CD8-positive, alpha-beta memory T cell (primary cell): ENCODE measurements around the gene MIOX. TPM values are rescaled to one million over a fixed set of nuclear protein-coding genes. Genes with fewer than 3 reads are reported as not detected.

Experiments used
- CTCF ChIA-PET: fragments of 350-600 bp; sonication (Branson Sonifier 250); formaldehyde crosslinking; loops from one replicate; lab custom pipeline; 2021; ENCODE audit warnings: antibody characterized with exemption; lab: Charles Lee
- POLR2A ChIA-PET: fragments of 350-600 bp; sonication (Branson Sonifier 250); formaldehyde crosslinking; loops from one replicate; lab custom pipeline; 2021; ENCODE audit warnings: antibody characterized with exemption; lab: Charles Lee
- DNase-seq, 5 donors: peaks; one replicate each; pipeline versions ENCODE4 v3.0.0 to v3.0.0-alpha.2; 2020 to 2022; ENCODE audit warnings: mixed read lengths in 1 of 5
- H3K27ac ChIP-seq: one replicate; pipeline ENCODE4 v1.7.0; 2013; ENCODE audit warnings: low read depth, mild to moderate bottlenecking, low read length, moderate library complexity
- H3K27me3 ChIP-seq: 2 replicates; pipeline ENCODE4 v1.7.0; 2013; ENCODE audit warnings: low read length, mild to moderate bottlenecking; ENCODE audit not compliant: insufficient read depth, poor library complexity, severe bottlenecking
- H3K36me3 ChIP-seq: 2 replicates; pipeline ENCODE4 v1.7.0; 2013; ENCODE audit warnings: mild to moderate bottlenecking, low read length, moderate library complexity; ENCODE audit not compliant: insufficient read depth
- H3K4me1 ChIP-seq: 2 replicates; pipeline ENCODE4 v1.7.0; 2013; ENCODE audit warnings: mild to moderate bottlenecking, low read length, moderate library complexity; ENCODE audit not compliant: insufficient read depth
- H3K4me3 ChIP-seq: 2 replicates; pipeline ENCODE4 v1.7.0; 2013; ENCODE audit warnings: mild to moderate bottlenecking, low read length
- H3K9me3 ChIP-seq: 2 replicates; pipeline ENCODE4 v1.7.0; 2013; ENCODE audit warnings: mild to moderate bottlenecking, low read length
- H3K27ac Mint-ChIP-seq, 8 donors: one replicate each; pipeline ENCODE4 v1.8.0; 2020 to 2021; ENCODE audit warnings: mixed read lengths in 8 of 8, mild to moderate bottlenecking in 6 of 8, inconsistent platforms in 3 of 8, moderate library complexity in 3 of 8
- H3K27me3 Mint-ChIP-seq, 2 donors: one replicate each; pipeline ENCODE4 v1.8.0; 2020 to 2021; ENCODE audit warnings: mixed read lengths in 2 of 2, mild to moderate bottlenecking in 1 of 2, moderate library complexity in 1 of 2
- H3K36me3 Mint-ChIP-seq, 3 donors: one replicate each; pipeline ENCODE4 v1.8.0; 2020 to 2021; ENCODE audit warnings: mixed read lengths in 3 of 3, inconsistent platforms in 1 of 3, mild to moderate bottlenecking in 1 of 3
- H3K4me1 Mint-ChIP-seq, 3 donors: one replicate each; pipeline ENCODE4 v1.8.0; 2020 to 2021; ENCODE audit warnings: mixed read lengths in 3 of 3, inconsistent platforms in 1 of 3, mild to moderate bottlenecking in 1 of 3
- H3K4me3 Mint-ChIP-seq, 7 donors: one replicate each; pipeline ENCODE4 v1.8.0; 2020 to 2021; ENCODE audit warnings: mixed read lengths in 7 of 7, mild to moderate bottlenecking in 6 of 7, moderate library complexity in 4 of 7, inconsistent platforms in 2 of 7
- H3K9me3 Mint-ChIP-seq, 5 donors: one replicate each; pipeline ENCODE4 v1.8.0; 2020 to 2022; ENCODE audit warnings: mixed read lengths in 5 of 5, mild to moderate bottlenecking in 3 of 5, moderate library complexity in 2 of 5, inconsistent platforms in 1 of 5
- polyA plus RNA-seq: library from polyadenylated mRNA; unstranded; fragments of 300-500 nt; fragmentation: Illumina TruSeq; gene quantifications from one replicate; pipeline ENCODE4 v1.2.3, GENCODE V29; 2021
- total RNA-seq, 2 experiments: library from RNA; stranded (reverse); gene quantifications; one replicate each; pipeline ENCODE4 v1.2.3, GENCODE V29; 2021

The MIOX gene
- total and polyA plus RNA-seq, 3 experiments from 2014 or later, result 0.31 TPM; not detected in 2

DNA sequence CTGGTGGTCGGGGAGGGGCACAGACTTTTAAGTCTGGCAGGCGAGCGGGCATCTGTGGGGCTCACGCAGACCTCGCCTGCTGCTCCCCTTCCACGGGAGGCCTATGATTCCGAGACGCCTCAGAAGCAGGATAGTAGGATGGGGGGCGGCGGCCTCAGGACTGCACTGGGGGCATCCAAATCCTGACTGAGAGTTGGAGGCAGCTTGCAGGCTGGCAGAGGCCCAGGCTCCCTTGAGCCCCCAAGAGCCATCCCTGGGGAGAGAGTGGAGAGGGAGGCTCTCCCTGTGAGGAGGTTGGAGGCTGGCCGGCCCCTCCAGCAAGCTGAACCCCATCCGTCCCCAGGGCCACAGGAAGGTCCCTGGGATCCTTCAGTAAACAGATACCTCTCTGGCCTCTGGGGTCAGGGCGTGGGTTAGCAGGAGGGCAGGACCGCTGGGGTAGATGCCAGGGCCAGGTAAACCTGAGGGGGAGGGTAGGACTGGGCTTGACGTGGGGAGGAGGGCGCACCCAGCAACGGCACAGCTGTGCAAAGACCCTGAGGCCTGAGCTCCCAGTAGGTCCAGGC is 45.1 kb upstream of the MIOX start:
- H3K27ac ChIP-seq, result no peak overlapping the region
- Mint-ChIP-seq H3K4me3 (no peak overlapping the region), H3K9me3 (no peaks in the 10 kb centered on the region), H3K36me3 (peaks cover 0 to 65% (median 2%) of the 10 kb centered on the region in 3 donors), H3K4me1 (peaks cover 21 to 34% (median 22%) of the 10 kb centered on the region in 3 donors), H3K27ac (peak overlapping the region in 1 of 8 donors; percentile 2), H3K27me3 (no peaks in the 10 kb centered on the region)
- H3K27me3 ChIP-seq, result no peaks in the 10 kb centered on the region
- H3K4me3 ChIP-seq, result no peak overlapping the region
- CTCF ChIA-PET, result interaction anchor here (2.2 to 3.1 kb wide), 2 partner anchors 31 to 57 kb away, joined by 6 to 11 read pairs; no protein-coding TSS in a partner anchor
- peaks cover 19% of the 10 kb centered on the region for H3K4me1 ChIP-seq
- H3K36me3 ChIP-seq, result peaks cover 5% of the 10 kb centered on the region
- POLR2A ChIA-PET, result no interaction called here
- H3K9me3 ChIP-seq, result no peaks in the 10 kb centered on the region
- no peak for DNase-seq

DNA sequence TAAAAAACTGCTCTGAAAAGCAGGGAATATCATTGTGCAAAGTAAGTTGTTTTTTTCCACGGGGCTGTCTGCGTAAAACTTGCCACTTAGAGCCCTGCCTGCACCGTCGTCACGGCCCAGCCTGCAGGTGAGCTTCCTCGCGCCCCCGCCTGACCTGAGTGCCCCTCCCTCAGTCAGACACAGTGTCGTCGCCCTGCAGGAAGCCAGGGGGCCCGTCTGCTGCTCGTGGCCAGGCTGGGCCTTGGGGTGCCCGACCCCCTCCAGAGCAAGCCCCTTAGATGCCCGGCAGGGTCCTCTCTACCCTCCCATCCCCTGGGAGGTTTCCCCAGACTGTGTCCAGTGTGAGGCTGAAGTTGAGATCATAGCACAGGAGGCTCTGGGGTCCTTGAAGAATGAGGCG is 43.5 kb upstream of the MIOX start:
- H3K27ac Mint-ChIP-seq, result peak overlapping the region; percentile 71 to 95 (median 82)
- peaks cover 21 to 34% (median 22%) of the 10 kb centered on the region in 3 donors for H3K4me1 Mint-ChIP-seq
- no peaks in the 10 kb centered on the region for H3K9me3 Mint-ChIP-seq
- peak overlapping the region in 3 of 7 donors; percentile 17 to 24 (median 23) for H3K4me3 Mint-ChIP-seq
- DNase-seq, result peak in 2 of 5 donors; percentile 39 to 54
- Histone ChIP-seq H3K27me3 (no peaks in the 10 kb centered on the region), H3K36me3 (peaks cover 10% of the 10 kb centered on the region), H3K4me3 (no peak overlapping the region), H3K27ac (no peak overlapping the region), H3K9me3 (no peaks in the 10 kb centered on the region), H3K4me1 (peaks cover 19% of the 10 kb centered on the region)
- H3K36me3 Mint-ChIP-seq, result peaks cover 0 to 64% (median 2%) of the 10 kb centered on the region in 3 donors
- H3K27me3 Mint-ChIP-seq, result no peaks in the 10 kb centered on the region
- CTCF ChIA-PET, result interaction anchor here (2.2 to 3.1 kb wide), 3 partner anchors 27 to 55 kb away, joined by 6 to 14 read pairs (median 11); no protein-coding TSS in a partner anchor
- POLR2A ChIA-PET, result no interaction called here

DNA sequence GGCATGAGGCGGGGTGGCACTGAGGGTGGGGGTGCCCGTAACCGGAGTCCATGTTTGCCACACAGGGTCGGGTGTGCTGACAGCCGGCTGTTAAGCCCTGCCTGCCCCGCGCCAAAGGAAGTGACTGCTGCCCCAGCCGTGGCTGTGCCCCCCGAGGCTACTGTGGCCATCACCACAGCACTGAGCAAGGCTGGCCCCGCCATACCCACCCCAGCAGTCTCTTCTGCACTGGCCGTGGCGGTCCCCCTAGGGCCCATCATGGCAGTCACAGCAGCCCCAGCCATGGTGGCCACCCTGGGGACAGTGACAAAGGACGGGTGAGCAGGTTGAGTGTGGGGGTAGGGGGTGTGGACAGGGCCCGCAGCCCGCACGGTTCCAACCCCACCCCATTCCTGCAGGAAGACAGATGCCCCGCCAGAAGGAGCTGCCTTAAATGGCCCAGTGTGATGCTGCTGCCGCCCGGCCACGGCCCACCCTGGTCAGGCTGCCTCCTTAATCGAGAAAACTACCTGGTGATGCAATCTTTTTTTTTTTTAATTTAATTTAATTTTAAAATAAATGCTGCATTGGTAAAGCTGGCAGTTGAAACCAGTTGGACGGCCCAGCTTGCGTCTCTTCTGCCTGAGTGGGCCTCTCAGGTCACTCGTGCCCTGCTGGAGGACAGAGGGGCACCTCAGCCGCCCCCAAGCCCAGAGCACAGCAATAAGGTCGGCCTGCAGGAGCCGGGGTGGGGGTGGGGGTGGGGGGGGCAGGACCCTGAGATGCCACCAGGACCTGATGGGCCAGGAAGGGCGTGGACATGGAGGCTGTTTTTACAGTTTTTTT is 42.6 kb upstream of the MIOX start:
- Histone ChIP-seq H3K27ac (no peak overlapping the region), H3K4me1 (peaks cover 19% of the 10 kb centered on the region), H3K9me3 (no peaks in the 10 kb centered on the region), H3K27me3 (no peaks in the 10 kb centered on the region), H3K4me3 (no peak overlapping the region), H3K36me3 (peaks cover 18% of the 10 kb centered on the region)
- peak in 1 of 5 donors; percentile 47 for DNase-seq
- no peaks in the 10 kb centered on the region for H3K27me3 Mint-ChIP-seq
- no peak overlapping the region for H3K4me3 Mint-ChIP-seq
- peak overlapping the region; percentile 80 to 95 (median 86) for H3K27ac Mint-ChIP-seq
- no peaks in the 10 kb centered on the region for H3K9me3 Mint-ChIP-seq
- CTCF ChIA-PET, result interaction anchor here (2.0 to 3.1 kb wide), 5 partner anchors 26 to 176 kb away, joined by 6 to 14 read pairs (median 9); partner anchors contain the start of gene SCO2
- H3K36me3 Mint-ChIP-seq, result peaks cover 0 to 64% (median 4%) of the 10 kb centered on the region in 3 donors
- peaks cover 22 to 38% (median 24%) of the 10 kb centered on the region in 3 donors for H3K4me1 Mint-ChIP-seq
- POLR2A ChIA-PET, result interaction anchor here (0.6 to 1.8 kb wide), 3 partner anchors 28 to 184 kb away, joined by 3 to 5 read pairs (median 5); partner anchors contain the start of gene SCO2

DNA sequence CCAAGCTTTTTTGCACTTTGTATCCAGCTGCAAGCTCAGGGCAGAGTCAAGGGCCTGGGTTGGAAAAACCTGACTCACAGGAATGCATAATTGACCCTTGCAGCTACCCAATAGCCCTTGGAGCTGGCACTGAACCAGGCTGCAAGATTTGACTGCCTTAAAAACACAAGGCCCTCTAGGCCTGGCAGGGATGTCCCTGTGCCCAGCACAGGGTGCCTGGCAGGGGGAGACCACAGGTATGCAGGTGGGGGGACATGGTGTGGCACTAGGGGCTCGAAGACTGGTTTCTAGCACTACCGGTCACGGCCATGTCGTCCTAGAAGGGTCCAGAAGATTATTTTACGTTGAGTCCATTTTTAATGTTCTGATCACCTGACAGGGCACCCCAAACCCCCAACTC is 42.0 kb upstream of the MIOX start:
- H3K4me1 ChIP-seq, result peaks cover 19% of the 10 kb centered on the region
- H3K27ac ChIP-seq, result no peak overlapping the region
- Mint-ChIP-seq H3K36me3 (peaks cover 0 to 65% (median 5%) of the 10 kb centered on the region in 3 donors), H3K4me3 (peak overlapping the region in 4 of 7 donors; percentile 45 to 62 (median 55)), H3K9me3 (no peaks in the 10 kb centered on the region), H3K27me3 (no peaks in the 10 kb centered on the region), H3K4me1 (peaks cover 25 to 40% (median 27%) of the 10 kb centered on the region in 3 donors), H3K27ac (peak overlapping the region in 7 of 8 donors; percentile 63 to 95 (median 84))
- H3K36me3 ChIP-seq, result peaks cover 20% of the 10 kb centered on the region
- no peak for DNase-seq
- no peak overlapping the region for H3K4me3 ChIP-seq
- ChIA-PET POLR2A (interaction anchor here (0.6 to 1.9 kb wide), 6 partner anchors 21 to 185 kb away, joined by 3 to 10 read pairs (median 4); partner anchors contain the start of gene SCO2), CTCF (interaction anchor here (0.9 to 3.1 kb wide), 6 partner anchors 25 to 175 kb away, joined by 4 to 14 read pairs (median 8); partner anchors contain the start of gene SCO2)
- H3K9me3 ChIP-seq, result no peaks in the 10 kb centered on the region
- no peaks in the 10 kb centered on the region for H3K27me3 ChIP-seq

DNA sequence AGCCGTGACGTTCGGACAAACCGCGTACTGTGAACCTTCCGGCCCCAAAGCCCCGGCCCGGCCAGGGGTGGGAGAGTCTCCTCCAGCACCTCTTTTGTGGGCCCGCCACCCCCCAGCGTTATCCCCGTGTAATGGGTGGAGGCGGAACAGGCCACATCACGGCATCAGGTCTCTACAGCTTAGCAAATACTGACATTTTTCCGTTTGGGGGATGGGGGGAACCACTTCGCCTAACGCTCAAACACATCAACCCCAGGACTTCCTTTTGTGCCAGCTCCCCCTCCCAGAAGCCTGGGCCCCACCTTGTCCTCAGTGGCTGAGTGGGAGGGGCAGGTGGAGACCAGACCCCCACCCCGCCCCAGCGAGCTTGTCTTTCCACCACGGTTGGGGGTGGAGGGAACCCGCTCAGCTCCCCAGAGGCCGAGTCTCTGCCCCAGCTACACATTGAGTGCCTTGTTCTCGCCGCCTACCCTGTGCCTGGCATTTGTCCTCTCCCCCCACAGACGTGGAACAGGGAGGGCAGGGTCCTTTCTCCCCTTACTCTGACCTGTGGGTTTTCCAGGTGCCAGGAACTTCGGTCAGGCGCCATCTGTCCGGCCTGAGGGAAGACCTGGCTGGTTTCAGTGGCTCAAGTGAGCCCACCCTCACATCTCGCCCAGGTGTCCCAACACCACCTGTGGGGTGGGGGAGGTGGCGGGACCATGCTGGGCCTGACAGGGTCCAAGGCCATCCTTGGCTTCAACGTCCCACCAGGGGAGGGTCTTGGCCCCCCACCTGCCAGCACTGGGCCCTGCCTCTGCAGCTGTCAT is 41.4 kb upstream of the MIOX start:
- Histone ChIP-seq H3K9me3 (no peaks in the 10 kb centered on the region), H3K27ac (no peak overlapping the region), H3K27me3 (no peaks in the 10 kb centered on the region), H3K36me3 (peaks cover 15% of the 10 kb centered on the region), H3K4me3 (no peak overlapping the region), H3K4me1 (peaks cover 19% of the 10 kb centered on the region)
- POLR2A ChIA-PET, result interaction anchor here (0.8 to 1.9 kb wide), 4 partner anchors 20 to 176 kb away, joined by 3 to 10 read pairs (median 4); partner anchors contain the start of gene SCO2
- peak in 4 of 5 donors; percentile 49 to 76 (median 64) for DNase-seq
- H3K27ac Mint-ChIP-seq, result peak overlapping the region; percentile 63 to 95 (median 86)
- peaks cover 0 to 63% (median 5%) of the 10 kb centered on the region in 3 donors for H3K36me3 Mint-ChIP-seq
- peaks cover 27 to 43% (median 29%) of the 10 kb centered on the region in 3 donors for H3K4me1 Mint-ChIP-seq
- peak overlapping the region in 6 of 7 donors; percentile 38 to 64 (median 55) for H3K4me3 Mint-ChIP-seq
- CTCF ChIA-PET, result interaction anchor here (0.9 to 2.7 kb wide), 7 partner anchors 25 to 175 kb away, joined by 3 to 14 read pairs (median 4); partner anchors contain the start of gene SCO2
- no peaks in the 10 kb centered on the region for H3K27me3 Mint-ChIP-seq
- no peaks in the 10 kb centered on the region for H3K9me3 Mint-ChIP-seq

DNA sequence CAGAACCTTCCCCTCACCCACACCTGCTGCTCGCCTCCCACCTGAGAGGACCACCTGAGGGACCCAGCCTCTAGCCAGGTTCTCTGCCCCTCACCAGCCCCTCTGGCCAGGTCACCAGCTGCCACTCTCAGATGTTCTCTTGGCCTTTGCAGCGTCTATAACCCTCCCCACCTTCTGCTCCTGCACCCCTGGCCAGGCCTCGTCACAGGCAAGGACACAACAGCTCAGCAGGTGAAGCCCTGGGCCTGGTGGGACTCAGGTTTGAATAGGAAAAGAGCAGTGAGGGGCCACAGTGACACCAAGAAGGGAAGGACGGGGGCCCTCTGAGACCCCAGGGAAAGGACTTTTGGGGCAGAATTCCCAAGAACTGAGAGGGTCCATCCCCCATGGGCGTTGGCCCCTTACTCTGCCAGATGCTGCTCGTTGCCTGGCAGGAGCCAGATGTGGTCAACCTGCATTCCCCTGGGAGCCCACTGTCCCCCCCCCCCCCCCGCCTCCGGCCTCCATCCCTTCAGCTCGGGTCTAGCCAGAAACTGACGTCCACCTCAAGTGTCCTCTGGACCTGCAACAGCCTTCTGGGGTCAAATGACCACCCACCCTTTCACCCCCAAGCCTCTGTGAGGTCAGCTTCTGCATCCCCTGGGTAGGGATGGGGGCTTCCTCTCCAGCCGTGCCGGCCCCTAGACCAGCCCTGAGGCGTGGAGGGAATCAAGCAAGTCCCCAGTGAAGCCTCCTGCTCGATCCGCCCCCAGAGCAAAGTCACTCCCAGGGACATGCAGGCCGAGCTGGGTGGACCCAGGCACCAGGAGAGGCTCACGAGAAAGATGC is 40.6 kb upstream of the MIOX start:
- H3K27me3 ChIP-seq, result no peaks in the 10 kb centered on the region
- Mint-ChIP-seq H3K27me3 (no peaks in the 10 kb centered on the region), H3K36me3 (peaks cover 0 to 69% (median 10%) of the 10 kb centered on the region in 3 donors), H3K4me1 (peaks cover 28 to 43% (median 29%) of the 10 kb centered on the region in 3 donors), H3K9me3 (no peaks in the 10 kb centered on the region), H3K27ac (peak overlapping the region; percentile 54 to 89 (median 80)), H3K4me3 (peak overlapping the region in 5 of 7 donors; percentile 34 to 68 (median 58))
- CTCF ChIA-PET, result interaction anchor here (0.8 to 2.3 kb wide), 5 partner anchors 12 to 174 kb away, joined by 3 to 9 read pairs (median 4); no protein-coding TSS in a partner anchor
- H3K36me3 ChIP-seq, result peaks cover 15% of the 10 kb centered on the region
- no peaks in the 10 kb centered on the region for H3K9me3 ChIP-seq
- H3K27ac ChIP-seq, result no peak overlapping the region
- H3K4me3 ChIP-seq, result no peak overlapping the region
- no peak for DNase-seq
- H3K4me1 ChIP-seq, result peaks cover 19% of the 10 kb centered on the region
- POLR2A ChIA-PET, result interaction anchor here (1.2 to 1.9 kb wide), 3 partner anchors 24 to 175 kb away, joined by 3 to 10 read pairs (median 5); partner anchors contain the start of gene SCO2
